ENCODE data around the gene KIAA1671. TPM values are rescaled to one million over a fixed set of nuclear protein-coding genes. Genes with fewer than 3 reads are reported as not detected.

The KIAA1671 gene
- total RNA-seq, 4 donors from 2014 or later = 20.9 to 41.8 (median 28.4) TPM

DNA sequence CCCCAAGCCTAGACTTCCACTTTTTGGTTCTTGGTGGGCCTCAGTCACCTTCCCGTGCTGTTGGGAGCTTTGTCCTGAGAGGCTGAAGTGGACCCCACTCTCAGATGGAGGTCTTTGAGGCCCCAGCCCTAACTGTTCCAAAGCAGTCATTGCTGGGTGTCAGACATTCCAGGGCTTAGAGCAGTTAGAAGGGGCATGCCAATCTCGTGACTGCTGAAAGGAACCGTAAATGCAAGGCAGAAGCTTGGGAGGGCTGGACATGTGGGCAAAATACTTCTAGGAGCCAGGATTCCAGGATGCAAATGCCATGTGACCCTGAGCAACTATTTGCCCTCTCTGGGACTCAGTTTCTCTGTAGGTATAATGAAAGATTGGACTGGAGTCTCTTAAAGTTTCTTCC is 128.3 kb downstream of the KIAA1671 start:
- Histone ChIP-seq H3K27ac (no peak overlapping the region), H3K27me3 (no peaks in the 10 kb centered on the region), H3K4me3 (no peak overlapping the region), H3K9me3 (no peaks in the 10 kb centered on the region), H3K4me1 (peaks cover 0 to 44% (median 0%) of the 10 kb centered on the region in 3 donors), H3K36me3 (no peaks in the 10 kb centered on the region)
- TF ChIP-seq POLR2AphosphoS5 (IDR thresholded peaks at IDR 0.05) (no peak), POLR2A (IDR thresholded peaks at IDR 0.05) (no peak), EP300 (IDR thresholded peaks at IDR 0.05) (no peak)
- TF ChIP-seq, protein P1, sequence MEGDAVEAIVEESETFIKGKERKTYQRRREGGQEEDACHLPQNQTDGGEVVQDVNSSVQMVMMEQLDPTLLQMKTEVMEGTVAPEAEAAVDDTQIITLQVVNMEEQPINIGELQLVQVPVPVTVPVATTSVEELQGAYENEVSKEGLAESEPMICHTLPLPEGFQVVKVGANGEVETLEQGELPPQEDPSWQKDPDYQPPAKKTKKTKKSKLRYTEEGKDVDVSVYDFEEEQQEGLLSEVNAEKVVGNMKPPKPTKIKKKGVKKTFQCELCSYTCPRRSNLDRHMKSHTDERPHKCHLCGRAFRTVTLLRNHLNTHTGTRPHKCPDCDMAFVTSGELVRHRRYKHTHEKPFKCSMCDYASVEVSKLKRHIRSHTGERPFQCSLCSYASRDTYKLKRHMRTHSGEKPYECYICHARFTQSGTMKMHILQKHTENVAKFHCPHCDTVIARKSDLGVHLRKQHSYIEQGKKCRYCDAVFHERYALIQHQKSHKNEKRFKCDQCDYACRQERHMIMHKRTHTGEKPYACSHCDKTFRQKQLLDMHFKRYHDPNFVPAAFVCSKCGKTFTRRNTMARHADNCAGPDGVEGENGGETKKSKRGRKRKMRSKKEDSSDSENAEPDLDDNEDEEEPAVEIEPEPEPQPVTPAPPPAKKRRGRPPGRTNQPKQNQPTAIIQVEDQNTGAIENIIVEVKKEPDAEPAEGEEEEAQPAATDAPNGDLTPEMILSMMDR (IDR thresholded peaks at IDR 0.05) = no peak
- no peak for ATAC-seq
- WGBS, 2 donors (ENCODE audit: low coverage in 1 of 2) = 75% methylated on average over 2 of the region's 3 CpGs; no CpG with 5 or more reads in 1 of the 2 donors

GRCh38 chr22:25081409-25081824 is 128.9 kb downstream of the KIAA1671 start:
- no peak for ATAC-seq
- Histone ChIP-seq H3K4me3 (no peak overlapping the region), H3K9me3 (no peaks in the 10 kb centered on the region), H3K27me3 (no peaks in the 10 kb centered on the region), H3K27ac (no peak overlapping the region), H3K4me1 (peaks cover 0 to 44% (median 0%) of the 10 kb centered on the region in 3 donors), H3K36me3 (no peaks in the 10 kb centered on the region)
- TF ChIP-seq, protein P1 (IDR thresholded peaks at IDR 0.05) = peak in 3 of 4 experiments; percentile 34 to 60 (median 42)
- no peak for TF ChIP-seq POLR2AphosphoS5 (IDR thresholded peaks at IDR 0.05)
- WGBS, 2 donors (ENCODE audit: low coverage in 1 of 2) = 0 to 21% methylated on average over 1 to 2 of the region's 3 CpGs

GRCh38 chr22:25082096-25082495 is 129.6 kb downstream of the KIAA1671 start:
- no peaks in the 10 kb centered on the region for H3K9me3 ChIP-seq
- ATAC-seq = no peak
- TF ChIP-seq EP300 (IDR thresholded peaks at IDR 0.05) (no peak), POLR2A (IDR thresholded peaks at IDR 0.05) (no peak), POLR2AphosphoS5 (IDR thresholded peaks at IDR 0.05) (no peak)
- TF ChIP-seq, protein P1 (IDR thresholded peaks at IDR 0.05) = no peak
- H3K27ac ChIP-seq = no peak overlapping the region
- no peaks in the 10 kb centered on the region for H3K27me3 ChIP-seq
- no peak overlapping the region for H3K4me3 ChIP-seq
- 83 to 100% methylated on average over 1 of the region's 3 CpGs for WGBS, 2 donors (ENCODE audit: low coverage in 1 of 2)
- H3K36me3 ChIP-seq = no peaks in the 10 kb centered on the region
- peaks cover 0 to 45% (median 0%) of the 10 kb centered on the region in 3 donors for H3K4me1 ChIP-seq

DNA sequence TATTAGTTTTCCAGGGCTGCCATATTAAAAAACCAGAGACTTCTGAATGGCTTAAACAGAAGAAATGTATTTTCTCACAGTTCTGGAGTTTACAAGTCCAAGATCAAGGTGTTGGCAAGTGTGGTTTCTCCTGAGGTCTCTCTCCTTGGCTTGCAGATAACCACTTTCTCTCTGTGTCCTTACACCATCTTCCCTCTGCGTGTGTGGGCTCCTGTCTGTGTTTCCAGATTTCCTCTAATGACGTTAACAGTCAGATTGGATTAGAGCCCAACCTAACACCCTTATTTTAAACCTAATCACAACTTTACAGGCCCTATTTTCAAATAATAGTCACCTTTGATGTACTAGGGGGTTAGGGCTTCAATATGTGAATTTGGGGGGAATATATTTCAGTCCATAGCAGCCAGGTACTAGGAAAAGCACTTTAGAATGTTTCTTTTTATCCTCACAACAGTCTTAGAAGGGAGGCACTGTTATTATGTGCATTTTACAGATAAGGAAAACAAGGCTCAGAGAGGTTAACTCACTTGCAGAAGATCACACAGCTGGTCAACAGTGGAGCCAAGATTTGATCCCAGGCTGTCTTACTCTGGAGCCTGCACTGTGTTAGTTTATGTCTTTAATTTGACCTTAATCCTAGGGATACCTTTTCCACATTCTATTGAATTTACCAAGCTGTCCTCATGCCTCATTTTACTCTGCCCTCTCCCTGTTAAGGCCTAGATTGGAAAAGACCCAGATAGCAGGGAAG is 130.7 kb downstream of the KIAA1671 start:
- 42 to 57% methylated on average over 2 of the region's 2 CpGs for WGBS, 2 donors (ENCODE audit: low coverage in 1 of 2)
- peaks cover 0 to 41% (median 0%) of the 10 kb centered on the region in 3 donors for H3K4me1 ChIP-seq
- H3K36me3 ChIP-seq = no peaks in the 10 kb centered on the region
- H3K27me3 ChIP-seq = no peaks in the 10 kb centered on the region
- H3K4me3 ChIP-seq = no peak overlapping the region
- H3K9me3 ChIP-seq = no peaks in the 10 kb centered on the region
- H3K27ac ChIP-seq = no peak overlapping the region
- ATAC-seq = no peak
- TF ChIP-seq POLR2AphosphoS5 (IDR thresholded peaks at IDR 0.05) (no peak), POLR2A (IDR thresholded peaks at IDR 0.05) (no peak), EP300 (IDR thresholded peaks at IDR 0.05) (no peak)
- TF ChIP-seq, protein P1 (IDR thresholded peaks at IDR 0.05) = no peak

- Histone ChIP-seq H3K4me3 (no peak overlapping the region), H3K9me3 (no peaks in the 10 kb centered on the region), H3K27me3 (no peaks in the 10 kb centered on the region), H3K27ac (no peak overlapping the region), H3K4me1 (peaks cover 0 to 37% (median 0%) of the 10 kb centered on the region in 3 donors), H3K36me3 (no peaks in the 10 kb centered on the region)
- TF ChIP-seq POLR2A (IDR thresholded peaks at IDR 0.05) (no peak), EP300 (IDR thresholded peaks at IDR 0.05) (no peak), POLR2AphosphoS5 (IDR thresholded peaks at IDR 0.05) (no peak)
- TF ChIP-seq, protein P1 (IDR thresholded peaks at IDR 0.05) = no peak
- WGBS, 2 donors (ENCODE audit: low coverage in 1 of 2) = no CpG with 5 or more reads among the region's 6 CpGs
- no peak for ATAC-seq
These were observed 131.3 kb downstream of the KIAA1671 start for GRCh38 chr22:25083807-25084200.

All from gastroesophageal sphincter (tissue), 4 donors.